Endothelial cell (in vitro differentiated cells): ENCODE measurements around the gene RNF115. TPM values are rescaled to one million over a fixed set of nuclear protein-coding genes. Genes with fewer than 3 reads are reported as not detected.
"Not testable (repeated sequence)": the region's sequence is repeated elsewhere in the genome, so short reads cannot be mapped to it uniquely, and the experiment has no call there.

Source experiments
- DNase-seq: peaks from one replicate; pipeline ENCODE4 v3.0.0; 2021; ENCODE audit warnings: low spot score
- H3K27ac Mint-ChIP-seq: one replicate; pipeline ENCODE4 v1.8.0; 2021; ENCODE audit warnings: mixed read lengths, inconsistent platforms; ENCODE audit not compliant: unreplicated experiment
- H3K27me3 Mint-ChIP-seq: one replicate; pipeline ENCODE4 v1.8.0; 2021; ENCODE audit warnings: mild to moderate bottlenecking, moderate library complexity, mixed read lengths, inconsistent platforms; ENCODE audit not compliant: unreplicated experiment
- H3K36me3 Mint-ChIP-seq: one replicate; pipeline ENCODE4 v1.8.0; 2021; ENCODE audit warnings: mild to moderate bottlenecking, low read depth, mixed read lengths, inconsistent platforms; ENCODE audit not compliant: unreplicated experiment
- H3K4me1 Mint-ChIP-seq: one replicate; pipeline ENCODE4 v1.8.0; 2021; ENCODE audit warnings: mild to moderate bottlenecking, mixed read lengths, inconsistent platforms; ENCODE audit not compliant: unreplicated experiment
- H3K4me3 Mint-ChIP-seq: one replicate; pipeline ENCODE4 v1.8.0; 2021; ENCODE audit warnings: mild to moderate bottlenecking, mixed read lengths, inconsistent platforms; ENCODE audit not compliant: unreplicated experiment
- H3K9me3 Mint-ChIP-seq: one replicate; pipeline ENCODE4 v1.8.0; 2021; ENCODE audit warnings: mixed read lengths, inconsistent platforms; ENCODE audit not compliant: unreplicated experiment
- total RNA-seq: library from RNA; stranded (reverse); fragmentation: NEBNext Ultra II Directional; extraction: Animal tissue kit (Norgen Biotek cat#: 25700); gene quantifications from one replicate; pipeline ENCODE4 v1.2.1, GENCODE V29; 2021; ENCODE audit not compliant: unreplicated experiment
- TF ChIP-seq, protein P1 (sequence below): fragments of 200-600 bp; sonication (generic); IDR thresholded peaks from one replicate; pipeline ENCODE4 v1.5.0; 2021; ENCODE audit warnings: antibody characterized with exemption; ENCODE audit not compliant: unreplicated experiment

The RNF115 gene
- total RNA-seq, 1 donor from 2014 or later, result 13.1 TPM

DNA sequence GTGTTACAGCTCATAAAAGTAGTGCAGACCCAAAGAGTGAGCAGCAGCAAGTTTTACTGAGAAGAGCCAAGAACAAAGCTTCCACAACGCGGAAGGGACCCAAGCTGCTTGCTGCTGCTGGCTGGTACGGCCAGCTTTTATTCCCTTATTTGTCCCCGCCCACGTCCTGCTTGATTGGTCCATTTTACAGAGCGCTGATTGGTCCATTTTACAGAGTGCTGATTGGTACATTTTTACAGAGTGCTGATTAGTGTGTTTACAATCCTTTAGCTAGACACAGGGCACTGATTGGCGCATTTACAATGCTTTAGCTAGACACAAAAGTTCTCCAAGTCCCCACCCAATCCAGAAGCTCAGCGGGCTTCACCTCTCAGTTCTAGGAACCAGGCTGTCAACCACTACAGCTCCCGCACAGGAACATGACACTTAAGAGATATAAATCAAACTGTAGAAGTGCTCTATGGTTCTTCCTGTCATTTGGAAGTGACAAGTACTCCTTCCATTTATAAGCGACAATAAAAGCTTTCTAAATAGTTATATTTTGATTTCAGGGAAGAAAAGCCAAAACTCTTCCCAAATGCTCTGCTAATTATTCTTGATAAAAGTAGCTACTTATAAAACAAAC is 28.5 kb downstream of the RNF115 start:
- H3K4me3 Mint-ChIP-seq, result no peak overlapping the region
- peaks cover 3% of the 10 kb centered on the region for H3K27me3 Mint-ChIP-seq
- no peak for DNase-seq
- H3K36me3 Mint-ChIP-seq, result peaks cover 37% of the 10 kb centered on the region
- TF ChIP-seq, protein P1, sequence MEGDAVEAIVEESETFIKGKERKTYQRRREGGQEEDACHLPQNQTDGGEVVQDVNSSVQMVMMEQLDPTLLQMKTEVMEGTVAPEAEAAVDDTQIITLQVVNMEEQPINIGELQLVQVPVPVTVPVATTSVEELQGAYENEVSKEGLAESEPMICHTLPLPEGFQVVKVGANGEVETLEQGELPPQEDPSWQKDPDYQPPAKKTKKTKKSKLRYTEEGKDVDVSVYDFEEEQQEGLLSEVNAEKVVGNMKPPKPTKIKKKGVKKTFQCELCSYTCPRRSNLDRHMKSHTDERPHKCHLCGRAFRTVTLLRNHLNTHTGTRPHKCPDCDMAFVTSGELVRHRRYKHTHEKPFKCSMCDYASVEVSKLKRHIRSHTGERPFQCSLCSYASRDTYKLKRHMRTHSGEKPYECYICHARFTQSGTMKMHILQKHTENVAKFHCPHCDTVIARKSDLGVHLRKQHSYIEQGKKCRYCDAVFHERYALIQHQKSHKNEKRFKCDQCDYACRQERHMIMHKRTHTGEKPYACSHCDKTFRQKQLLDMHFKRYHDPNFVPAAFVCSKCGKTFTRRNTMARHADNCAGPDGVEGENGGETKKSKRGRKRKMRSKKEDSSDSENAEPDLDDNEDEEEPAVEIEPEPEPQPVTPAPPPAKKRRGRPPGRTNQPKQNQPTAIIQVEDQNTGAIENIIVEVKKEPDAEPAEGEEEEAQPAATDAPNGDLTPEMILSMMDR, result no peak
- no peak overlapping the region for H3K27ac Mint-ChIP-seq
- no peaks in the 10 kb centered on the region for H3K4me1 Mint-ChIP-seq
- H3K9me3 Mint-ChIP-seq, result peaks cover 9% of the 10 kb centered on the region

DNA sequence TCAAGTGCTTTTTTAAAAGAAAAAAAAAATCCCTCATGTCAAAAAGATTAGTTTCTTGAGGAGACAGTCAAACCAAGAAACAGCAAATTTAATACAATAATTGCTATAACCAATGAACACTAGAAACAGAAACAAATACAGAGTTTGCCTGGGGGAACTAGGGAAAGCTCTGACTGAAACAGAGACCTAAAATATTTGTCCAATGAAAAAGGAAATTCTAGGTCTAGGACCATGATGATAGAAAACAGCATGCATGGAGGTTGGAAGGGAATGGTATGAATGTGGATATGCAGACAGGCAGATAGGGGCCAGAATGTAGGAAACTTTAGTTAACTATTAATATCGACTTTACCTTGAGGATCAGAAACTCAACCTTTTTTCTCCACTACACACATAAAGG is 31.4 kb downstream of the RNF115 start:
- no peak overlapping the region for H3K27ac Mint-ChIP-seq
- TF ChIP-seq, protein P1, result no peak

DNA sequence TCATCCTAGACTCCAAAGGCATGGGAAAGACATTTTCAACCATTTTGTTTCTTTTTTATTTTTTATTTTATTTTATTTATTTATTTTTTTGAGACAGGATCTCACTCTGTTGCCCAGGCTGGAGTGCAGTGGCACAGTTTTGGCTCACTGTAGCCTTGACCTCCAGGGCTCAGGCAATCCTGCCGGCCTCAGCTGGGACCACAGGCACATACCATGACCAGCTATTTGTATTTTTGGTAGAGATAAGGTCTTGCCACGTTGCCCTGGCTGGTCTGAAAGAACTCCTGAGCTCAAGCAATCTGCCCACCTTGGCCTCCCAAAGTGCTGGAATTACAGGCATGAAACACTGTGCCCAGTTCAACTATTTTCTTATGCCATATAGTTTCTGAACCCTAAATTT is 32.0 kb downstream of the RNF115 start:
- H3K27me3 Mint-ChIP-seq, H3K4me3 Mint-ChIP-seq, DNase-seq, H3K4me1 Mint-ChIP-seq, H3K27ac Mint-ChIP-seq, H3K9me3 Mint-ChIP-seq: not testable (repeated sequence)
- peaks cover 28% of the 10 kb centered on the region for H3K36me3 Mint-ChIP-seq

More for the DNA sequence above, 31.4 kb downstream of the RNF115 start:
- no peak for DNase-seq
- no peak overlapping the region for H3K4me3 Mint-ChIP-seq
- H3K27me3 Mint-ChIP-seq, result peaks cover 3% of the 10 kb centered on the region
- peaks cover 9% of the 10 kb centered on the region for H3K9me3 Mint-ChIP-seq
- peaks cover 33% of the 10 kb centered on the region for H3K36me3 Mint-ChIP-seq
- no peaks in the 10 kb centered on the region for H3K4me1 Mint-ChIP-seq

DNA sequence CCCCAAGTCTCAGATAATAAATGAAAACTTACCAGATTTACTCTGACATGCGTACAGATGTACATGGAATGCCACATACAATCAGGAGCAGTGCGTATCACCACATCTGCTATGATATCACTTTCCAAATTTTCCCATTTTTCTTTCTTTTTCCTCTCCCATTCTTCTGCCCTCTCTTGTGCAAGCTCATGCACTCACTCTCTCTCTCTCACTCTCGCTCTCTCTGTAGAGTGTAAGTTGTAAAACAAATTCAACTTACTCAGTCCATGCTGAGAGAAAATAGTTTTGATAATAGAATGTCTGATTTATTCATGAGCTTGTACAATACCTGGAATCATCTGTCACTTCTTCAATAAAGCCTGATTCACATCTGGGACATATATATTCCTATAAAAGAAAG is 35.3 kb downstream of the RNF115 start:
- Mint-ChIP-seq H3K27me3 (peaks cover 3% of the 10 kb centered on the region), H3K27ac (no peak overlapping the region), H3K4me3 (no peak overlapping the region), H3K4me1 (peaks cover 34% of the 10 kb centered on the region), H3K9me3 (no peaks in the 10 kb centered on the region), H3K36me3 (peaks cover 9% of the 10 kb centered on the region)
- DNase-seq, result no peak
- TF ChIP-seq, protein P1, result no peak

DNA sequence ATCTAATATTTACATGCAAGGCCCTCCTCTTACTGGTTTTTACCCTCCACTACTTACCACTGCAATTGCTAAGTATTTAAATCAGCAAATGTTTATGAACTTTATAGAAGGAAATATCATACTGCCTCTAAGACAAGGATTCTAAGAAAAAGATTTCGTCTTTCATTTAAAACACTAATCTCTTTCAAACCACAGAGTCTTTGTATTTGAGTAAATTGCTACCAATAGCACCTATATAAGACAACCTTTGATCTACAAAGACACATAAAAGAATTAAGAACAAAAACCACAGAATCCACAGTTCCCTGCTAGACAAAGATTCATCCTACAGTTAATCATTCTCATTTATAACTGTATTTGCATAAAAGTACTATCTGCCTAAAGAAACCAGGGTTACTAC is 37.6 kb downstream of the RNF115 start:
- peaks cover 40% of the 10 kb centered on the region for H3K4me1 Mint-ChIP-seq
- no peak overlapping the region for H3K4me3 Mint-ChIP-seq
- H3K27me3 Mint-ChIP-seq, result no peaks in the 10 kb centered on the region
- peak overlapping the region; percentile 88 for H3K27ac Mint-ChIP-seq
- H3K36me3 Mint-ChIP-seq, result peaks cover 5% of the 10 kb centered on the region
- H3K9me3 Mint-ChIP-seq, result no peaks in the 10 kb centered on the region
- no peak for DNase-seq
- TF ChIP-seq, protein P1, result no peak
